KMS-11 (cell line): ENCODE measurements around the gene ABCA1.

Source experiments
- H2AFZ ChIP-seq: fragments of 200-600 bp; sonication (generic); 2 replicates; pipeline ENCODE4 v1.6.1; 2016; ENCODE audit warnings: antibody characterized with exemption, mixed run types, low read depth
- H3K27ac ChIP-seq: fragments of 200-600 bp; sonication (generic); 2 replicates; pipeline ENCODE4 v1.6.1; 2016; ENCODE audit warnings: mild to moderate bottlenecking, mixed run types
- H3K27me3 ChIP-seq: fragments of 200-600 bp; sonication (generic); 2 replicates; pipeline ENCODE4 v1.6.1; 2017; ENCODE audit warnings: mild to moderate bottlenecking, low read depth, mixed run types, moderate library complexity; ENCODE audit not compliant: insufficient read depth
- H3K36me3 ChIP-seq: fragments of 200-600 bp; sonication (generic); 2 replicates; pipeline ENCODE4 v1.6.1; 2017; ENCODE audit warnings: mild to moderate bottlenecking, mixed run types; ENCODE audit not compliant: insufficient read depth
- H3K4me1 ChIP-seq: fragments of 200-600 bp; sonication (generic); 2 replicates; pipeline ENCODE4 v1.6.1; 2016; ENCODE audit warnings: mild to moderate bottlenecking, low read depth, mixed run types; ENCODE audit not compliant: poor library complexity, severe bottlenecking
- H3K4me2 ChIP-seq: fragments of 200-600 bp; sonication (generic); 2 replicates; pipeline ENCODE4 v1.7.0; 2016; ENCODE audit warnings: mild to moderate bottlenecking, mixed run types
- H3K4me3 ChIP-seq: fragments of 200-600 bp; sonication (generic); IDR thresholded peaks from 2 replicates; pipeline ENCODE4 v1.6.1; 2017; ENCODE audit warnings: low read depth, low read length, mixed read lengths; ENCODE audit not compliant: insufficient read depth
- H3K79me2 ChIP-seq: fragments of 200-600 bp; sonication (generic); 2 replicates; pipeline ENCODE4 v1.6.1; 2016; ENCODE audit warnings: low read depth, mixed run types; ENCODE audit not compliant: insufficient read depth
- H3K9ac ChIP-seq: fragments of 200-600 bp; sonication (generic); 2 replicates; pipeline ENCODE4 v1.6.1; 2016; ENCODE audit warnings: mild to moderate bottlenecking, mixed run types
- H4K20me1 ChIP-seq: fragments of 200-600 bp; sonication (generic); 2 replicates; pipeline ENCODE4 v1.6.1; 2016; ENCODE audit warnings: mild to moderate bottlenecking, mixed run types; ENCODE audit not compliant: insufficient read depth
- TF ChIP-seq, protein P1 (sequence below): fragments of 200-600 bp; sonication (generic); conservative IDR thresholded peaks from 2 replicates; pipeline ENCODE4 v1.6.1; 2017; ENCODE audit warnings: low read depth, mild to moderate bottlenecking, antibody characterized with exemption, low read length, moderate library complexity, mixed read lengths

ABCA1 gene

GRCh38 chr9:104864675-104865104 lies 63.3 kb downstream of the ABCA1 start:
- peaks cover 49% of the 10 kb centered on the region for H3K4me1 ChIP-seq
- H3K4me2 ChIP-seq = no peak overlapping the region
- TF ChIP-seq, protein P1, sequence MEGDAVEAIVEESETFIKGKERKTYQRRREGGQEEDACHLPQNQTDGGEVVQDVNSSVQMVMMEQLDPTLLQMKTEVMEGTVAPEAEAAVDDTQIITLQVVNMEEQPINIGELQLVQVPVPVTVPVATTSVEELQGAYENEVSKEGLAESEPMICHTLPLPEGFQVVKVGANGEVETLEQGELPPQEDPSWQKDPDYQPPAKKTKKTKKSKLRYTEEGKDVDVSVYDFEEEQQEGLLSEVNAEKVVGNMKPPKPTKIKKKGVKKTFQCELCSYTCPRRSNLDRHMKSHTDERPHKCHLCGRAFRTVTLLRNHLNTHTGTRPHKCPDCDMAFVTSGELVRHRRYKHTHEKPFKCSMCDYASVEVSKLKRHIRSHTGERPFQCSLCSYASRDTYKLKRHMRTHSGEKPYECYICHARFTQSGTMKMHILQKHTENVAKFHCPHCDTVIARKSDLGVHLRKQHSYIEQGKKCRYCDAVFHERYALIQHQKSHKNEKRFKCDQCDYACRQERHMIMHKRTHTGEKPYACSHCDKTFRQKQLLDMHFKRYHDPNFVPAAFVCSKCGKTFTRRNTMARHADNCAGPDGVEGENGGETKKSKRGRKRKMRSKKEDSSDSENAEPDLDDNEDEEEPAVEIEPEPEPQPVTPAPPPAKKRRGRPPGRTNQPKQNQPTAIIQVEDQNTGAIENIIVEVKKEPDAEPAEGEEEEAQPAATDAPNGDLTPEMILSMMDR = no peak
- no peaks in the 10 kb centered on the region for H3K79me2 ChIP-seq
- H3K36me3 ChIP-seq = no peaks in the 10 kb centered on the region
- H3K27me3 ChIP-seq = no peaks in the 10 kb centered on the region
- no peak overlapping the region for H3K4me3 ChIP-seq
- no peak overlapping the region for H3K27ac ChIP-seq
- H2AFZ ChIP-seq = no peak overlapping the region
- H3K9ac ChIP-seq = no peak overlapping the region
- H4K20me1 ChIP-seq = no peaks in the 10 kb centered on the region

DNA sequence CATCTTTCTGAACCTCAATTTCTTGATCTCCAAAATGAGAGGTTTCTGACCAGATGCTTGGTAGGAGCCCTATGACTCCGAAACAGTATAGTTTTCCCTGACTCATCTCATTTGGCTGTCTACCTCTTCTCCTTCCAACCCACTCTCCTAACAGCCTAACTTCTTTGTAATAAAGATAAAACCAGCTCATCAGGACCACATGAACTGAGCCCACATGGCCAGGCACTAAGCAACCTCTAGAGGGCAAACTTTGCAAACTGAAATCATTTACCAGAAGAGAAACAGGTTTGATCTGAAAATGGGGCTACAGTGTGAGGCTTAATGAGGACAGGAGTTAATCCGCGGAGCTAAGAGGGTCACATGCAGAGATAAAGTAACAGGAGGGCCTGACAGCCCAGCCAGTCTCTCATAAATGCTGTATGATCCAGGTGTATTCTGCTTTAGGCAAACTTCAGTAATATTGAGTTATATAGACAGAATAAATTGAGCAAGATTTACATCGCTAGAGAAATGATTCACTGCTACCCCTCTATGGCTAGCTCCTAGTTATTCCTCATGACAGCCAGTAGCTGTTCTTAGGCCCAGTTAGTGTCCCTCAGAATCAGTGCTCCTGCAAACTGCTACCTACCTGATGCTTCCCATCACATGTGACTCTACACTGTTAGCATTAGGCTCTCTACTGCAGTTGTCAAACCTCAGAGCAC lies 64.6 kb downstream of the ABCA1 start:
- H3K4me1 ChIP-seq = peaks cover 40% of the 10 kb centered on the region
- peak overlapping the region; percentile 11; the same call in 1 of the 2 replicates for H3K4me2 ChIP-seq
- no peaks in the 10 kb centered on the region for H3K27me3 ChIP-seq
- H2AFZ ChIP-seq = no peak overlapping the region
- TF ChIP-seq, protein P1 = peak; percentile 91
- no peaks in the 10 kb centered on the region for H3K36me3 ChIP-seq
- no peak overlapping the region for H3K4me3 ChIP-seq
- no peak overlapping the region for H3K27ac ChIP-seq
- no peak overlapping the region for H3K9ac ChIP-seq
- H3K79me2 ChIP-seq = no peaks in the 10 kb centered on the region
- H4K20me1 ChIP-seq = no peaks in the 10 kb centered on the region

GRCh38 chr9:104861397-104861796 lies 66.6 kb downstream of the ABCA1 start:
- no peak overlapping the region for H3K9ac ChIP-seq
- TF ChIP-seq, protein P1 = no peak
- H3K4me3 ChIP-seq = no peak overlapping the region
- H3K4me2 ChIP-seq = no peak overlapping the region
- no peak overlapping the region for H2AFZ ChIP-seq
- no peaks in the 10 kb centered on the region for H3K27me3 ChIP-seq
- H3K27ac ChIP-seq = no peak overlapping the region
- no peaks in the 10 kb centered on the region for H3K36me3 ChIP-seq
- H3K79me2 ChIP-seq = no peaks in the 10 kb centered on the region
- H4K20me1 ChIP-seq = no peaks in the 10 kb centered on the region
- peaks cover 38% of the 10 kb centered on the region for H3K4me1 ChIP-seq

DNA sequence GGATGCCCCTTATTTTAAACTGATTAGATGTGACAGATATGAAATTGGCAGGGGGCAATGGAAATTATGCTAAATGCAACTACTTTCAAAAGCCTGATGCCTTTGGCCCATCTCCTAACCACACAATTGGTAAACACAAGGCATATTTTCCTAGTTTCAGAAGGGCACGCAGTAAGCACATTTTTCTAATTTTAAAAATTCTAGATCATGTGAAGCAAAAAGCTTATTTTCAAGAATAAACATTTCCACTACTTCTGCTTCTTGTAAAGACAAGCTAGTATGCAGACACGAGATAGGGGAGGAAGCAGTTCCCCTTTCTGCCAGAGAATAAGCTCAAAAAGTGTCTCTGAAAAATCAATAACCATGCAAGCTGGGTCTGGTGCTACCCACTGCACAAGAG lies 67.7 kb downstream of the ABCA1 start:
- no peak overlapping the region for H3K4me3 ChIP-seq
- no peaks in the 10 kb centered on the region for H3K36me3 ChIP-seq
- H3K79me2 ChIP-seq = no peaks in the 10 kb centered on the region
- peaks cover 38% of the 10 kb centered on the region for H3K4me1 ChIP-seq
- no peaks in the 10 kb centered on the region for H4K20me1 ChIP-seq
- no peak overlapping the region for H3K27ac ChIP-seq
- no peak overlapping the region for H3K9ac ChIP-seq
- H3K4me2 ChIP-seq = peak overlapping the region; percentile 48
- no peak overlapping the region for H2AFZ ChIP-seq
- H3K27me3 ChIP-seq = no peaks in the 10 kb centered on the region
- TF ChIP-seq, protein P1 = no peak
